Activated T-helper 9 cell treated with anti-CD3 and anti-CD28 coated beads, Interleukin-2, amount 50 U/mL, for 16 hours (primary cell): ENCODE measurements around the gene FUS.
"Not testable (repeated sequence)": the region's sequence is repeated elsewhere in the genome, so short reads cannot be mapped to it uniquely, and the experiment has no call there.

Experiments
- DNase-seq: peaks from one replicate; pipeline ENCODE4 v3.0.0-alpha.2; 2020; ENCODE audit warnings: low read depth

The FUS gene

DNA sequence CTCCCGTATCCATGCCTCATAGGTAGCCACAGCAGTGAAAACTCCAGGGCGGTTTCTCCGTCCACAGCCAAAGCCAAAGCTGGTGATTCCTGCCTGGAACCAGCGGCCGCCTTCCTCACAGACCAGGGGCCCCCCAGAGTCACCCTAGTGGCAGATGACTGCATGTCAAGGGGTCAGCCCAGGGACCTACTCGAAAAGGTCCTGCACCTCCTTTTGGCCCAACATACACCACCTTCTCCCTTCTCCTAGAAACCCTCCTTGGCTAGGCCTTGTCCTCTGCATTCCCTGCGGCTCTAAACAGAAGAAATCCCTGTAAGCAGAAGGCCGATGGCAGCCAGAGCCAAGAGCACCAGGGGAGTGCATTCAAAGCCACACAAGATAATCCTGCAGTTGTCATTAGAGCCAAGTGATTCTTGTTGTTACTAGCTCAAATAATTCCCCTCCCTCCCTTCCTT is 36.2 kb upstream of the FUS start:
- no peak for DNase-seq

DNA sequence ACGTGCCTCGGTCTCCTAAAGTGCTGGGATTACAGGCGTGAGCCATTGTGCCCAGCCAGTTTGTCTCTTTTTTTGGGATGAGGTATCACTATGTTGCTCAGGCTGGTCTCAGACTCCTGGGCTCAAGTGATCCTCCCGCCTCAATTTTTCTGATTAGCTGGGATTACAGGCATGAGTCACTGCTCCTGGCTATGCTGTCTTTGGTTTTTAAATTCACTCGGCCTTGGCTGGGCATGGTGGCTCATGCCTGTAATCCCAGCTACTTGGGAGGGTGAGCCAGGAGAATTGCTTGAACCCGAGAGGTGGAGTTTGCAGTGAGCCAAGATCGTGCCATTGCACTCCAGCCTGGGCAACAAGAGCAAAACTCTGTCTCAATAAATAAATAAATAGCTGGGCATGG is 35.5 kb upstream of the FUS start:
- not testable (repeated sequence) for DNase-seq

DNA sequence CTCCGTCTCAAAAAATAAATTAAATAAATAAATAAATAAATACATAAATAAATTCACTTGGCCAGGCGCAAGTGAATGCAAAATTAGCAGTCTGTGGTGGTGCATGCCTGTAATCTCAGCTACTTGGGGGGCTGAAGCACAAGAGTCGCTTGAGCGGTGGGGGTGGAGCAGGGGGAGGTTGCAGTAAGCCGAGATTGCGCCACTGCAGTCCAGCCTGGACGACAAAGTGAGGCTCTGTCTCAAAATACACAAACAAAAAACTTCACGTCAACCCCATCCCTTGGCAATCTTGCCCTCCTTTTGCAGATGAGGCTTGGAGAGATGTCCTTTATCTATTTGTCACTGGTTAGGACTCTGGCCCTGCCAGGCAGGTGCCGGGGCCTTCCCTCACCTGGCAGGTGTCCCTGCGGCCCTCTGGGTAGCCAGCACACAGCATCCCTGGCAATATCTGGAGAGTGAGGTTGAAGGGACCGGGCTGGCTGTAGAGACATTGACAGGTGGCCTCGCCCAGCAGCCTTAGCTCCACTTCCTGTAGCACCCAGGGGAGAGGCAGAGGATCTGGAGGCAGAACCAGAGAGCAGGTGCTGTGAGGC is 34.4 kb upstream of the FUS start:
- DNase-seq, result no peak

DNA sequence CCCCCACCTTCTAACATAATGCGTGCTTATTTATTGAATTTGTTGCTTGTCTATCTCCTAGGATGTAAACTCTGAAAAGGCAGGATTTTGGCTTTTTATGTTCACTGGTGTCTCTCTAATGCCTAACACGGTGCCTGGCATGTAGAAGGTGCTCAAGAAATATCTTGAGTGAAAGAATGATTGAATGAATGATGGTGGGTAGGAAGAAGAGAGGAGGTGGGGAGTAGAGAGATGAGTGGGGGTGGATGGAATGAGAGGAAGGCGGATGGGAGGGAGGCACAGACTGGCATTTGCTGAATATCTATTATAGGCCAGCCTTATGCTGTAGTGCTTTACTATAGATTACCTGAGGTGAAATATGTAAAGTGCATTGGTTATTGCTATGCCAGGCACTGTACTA is 32.4 kb upstream of the FUS start:
- DNase-seq, result no peak

DNA sequence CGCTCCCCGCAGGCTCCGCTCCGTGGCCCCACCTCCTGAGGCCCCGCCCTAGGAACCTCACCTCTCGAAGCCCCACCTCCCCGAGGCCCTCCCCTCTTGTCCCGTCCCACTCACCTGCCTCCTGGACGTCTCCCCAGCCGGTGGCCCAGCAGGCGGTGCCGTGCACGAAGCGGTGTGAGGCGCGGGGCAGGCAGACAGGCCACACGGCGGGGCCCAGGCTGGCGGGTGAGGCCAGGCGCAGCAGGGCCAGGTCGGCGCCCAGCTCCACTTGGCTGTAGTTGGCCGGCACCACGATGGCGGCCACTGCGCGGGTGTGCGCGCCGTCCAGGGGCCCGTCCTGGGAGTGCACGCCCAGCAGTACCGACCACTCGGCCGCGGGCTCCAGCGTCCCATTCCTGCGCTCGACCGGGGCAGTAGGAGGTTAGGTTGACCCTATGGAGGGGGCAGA is 31.6 kb upstream of the FUS start:
- DNase-seq, result no peak

DNA sequence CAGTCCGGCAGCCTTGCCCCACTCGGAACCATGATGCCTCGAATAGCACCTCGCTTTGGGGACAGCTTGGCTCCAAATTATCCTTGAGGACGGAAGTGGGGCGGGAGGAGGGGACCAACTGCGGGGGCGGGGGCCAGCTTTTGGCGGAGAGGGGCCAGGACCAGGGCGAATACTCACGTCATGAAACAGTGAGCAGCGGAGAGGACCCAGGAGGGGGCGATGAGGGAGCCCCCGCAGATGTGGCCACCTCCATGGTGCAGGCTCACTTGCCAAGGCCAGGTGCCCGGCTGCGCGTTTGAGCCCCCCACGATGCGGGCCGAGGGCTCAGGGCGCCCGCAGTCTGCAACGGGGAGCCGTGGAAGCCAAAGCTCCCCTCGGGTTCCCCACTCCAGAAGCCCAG is 31.0 kb upstream of the FUS start:
- no peak for DNase-seq

DNA sequence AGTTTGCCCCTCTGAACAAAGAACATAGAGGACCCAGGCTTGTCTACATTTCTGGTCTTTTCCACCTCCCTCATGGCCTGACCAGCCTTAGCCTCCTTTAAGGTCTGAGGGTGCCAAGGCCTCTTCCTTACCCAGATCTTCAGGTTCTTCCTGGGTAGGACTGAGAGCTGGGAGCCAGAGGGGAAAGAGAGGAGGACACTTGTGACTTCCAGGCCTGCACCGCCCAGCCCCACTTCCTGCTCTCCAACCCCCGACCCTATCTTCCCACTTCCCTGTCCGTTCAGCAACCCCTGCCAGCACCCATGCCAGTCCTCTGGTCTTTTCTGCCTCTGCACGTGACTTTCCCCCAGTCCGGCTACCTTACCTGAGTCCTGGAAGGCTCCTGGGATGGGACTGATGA is 30.6 kb upstream of the FUS start:
- DNase-seq, result no peak

DNA sequence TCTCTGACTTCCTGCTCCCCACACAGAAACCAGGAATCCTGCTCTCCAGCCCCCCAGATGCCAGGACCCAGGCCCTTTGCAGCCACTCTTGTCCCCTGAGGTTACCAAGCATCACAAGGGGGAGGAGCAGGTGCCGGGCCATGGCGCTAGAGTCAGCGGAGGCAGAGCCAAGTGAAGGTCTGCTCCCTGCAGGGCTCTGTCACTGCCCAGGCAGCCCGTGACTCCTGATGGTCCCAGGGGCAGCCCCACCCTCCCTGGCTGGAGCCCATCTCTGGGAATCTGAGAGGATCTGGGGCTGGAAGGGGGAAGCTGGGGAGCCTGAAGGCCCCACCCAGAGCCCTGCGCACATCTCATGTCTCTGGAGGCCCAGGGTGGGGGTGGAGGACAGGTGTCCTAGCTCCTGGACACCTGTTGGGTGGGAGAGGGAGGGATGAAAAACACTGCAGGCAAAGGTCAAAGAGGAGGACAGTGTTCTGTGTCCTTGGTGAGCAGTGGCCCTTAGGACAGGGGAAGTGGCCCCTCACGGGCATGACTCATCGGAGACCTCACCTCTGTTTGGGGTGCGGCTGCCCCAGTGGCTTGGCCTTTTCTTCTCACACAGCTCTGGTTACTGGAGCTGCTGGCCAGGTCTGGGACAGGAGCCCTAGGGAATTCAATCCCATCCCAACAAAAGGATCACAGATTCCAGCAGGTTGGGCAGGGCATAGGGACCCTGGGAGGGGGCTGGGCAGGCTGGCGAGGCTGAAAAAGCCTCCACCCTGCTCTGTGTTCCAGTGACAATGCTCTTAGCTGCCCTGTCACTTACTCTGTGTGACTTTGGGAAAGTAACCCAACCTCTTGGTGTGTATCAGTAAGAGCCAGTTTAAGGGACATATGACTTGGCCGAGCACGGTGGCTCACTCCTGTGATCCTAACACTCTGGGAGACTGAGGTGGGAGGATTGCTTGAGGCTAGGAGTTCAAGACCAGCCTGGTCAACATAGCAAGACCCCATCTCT is 29.7 kb upstream of the FUS start, which contains the start of gene PRSS36:
Gene PRSS36 (minus strand): TSS at position 173 of the 997 bp plus-strand sequence. CDS start 31 bp downstream, at position 142.
- no peak for DNase-seq

DNA sequence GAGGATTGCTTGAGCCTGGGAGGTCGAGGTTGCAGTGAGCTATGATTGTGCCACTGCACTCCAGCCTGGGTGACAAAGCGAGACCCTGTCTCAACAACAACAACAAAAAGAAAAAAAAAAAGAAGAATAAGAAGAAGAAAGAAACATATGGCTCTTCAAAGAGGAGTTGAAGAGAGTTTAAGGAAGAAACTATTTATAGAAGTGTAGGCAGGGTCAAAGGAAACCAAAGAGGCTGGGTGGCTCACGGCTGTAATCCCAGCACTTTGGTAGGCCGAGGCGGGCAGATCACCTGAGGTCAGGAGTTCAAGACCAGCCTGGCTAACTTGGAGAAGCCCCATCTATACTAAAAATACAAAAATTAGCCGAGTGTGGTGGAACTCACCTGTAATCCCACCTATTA is 29.0 kb upstream of the FUS start:
- DNase-seq, result not testable (repeated sequence)

DNA sequence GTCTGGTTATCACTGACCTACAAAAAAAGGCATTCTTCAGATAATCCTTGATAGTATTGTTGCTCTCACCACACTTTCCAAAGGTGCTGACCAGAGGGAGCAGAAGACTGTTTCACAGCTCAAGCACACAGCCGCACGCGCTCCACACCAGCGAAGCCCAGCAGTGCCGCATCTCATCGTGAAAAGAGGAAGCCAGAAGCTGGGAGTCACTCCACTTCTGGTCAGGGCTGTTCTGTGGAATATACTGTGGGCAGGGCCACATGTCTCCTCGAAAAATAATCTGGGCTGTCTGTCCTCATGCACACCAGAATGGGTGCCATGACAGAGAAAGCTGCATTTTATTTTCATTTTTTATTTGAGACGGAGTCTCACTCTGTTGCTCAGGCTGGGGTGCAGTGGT is 22.8 kb upstream of the FUS start:
- DNase-seq, result no peak

DNA sequence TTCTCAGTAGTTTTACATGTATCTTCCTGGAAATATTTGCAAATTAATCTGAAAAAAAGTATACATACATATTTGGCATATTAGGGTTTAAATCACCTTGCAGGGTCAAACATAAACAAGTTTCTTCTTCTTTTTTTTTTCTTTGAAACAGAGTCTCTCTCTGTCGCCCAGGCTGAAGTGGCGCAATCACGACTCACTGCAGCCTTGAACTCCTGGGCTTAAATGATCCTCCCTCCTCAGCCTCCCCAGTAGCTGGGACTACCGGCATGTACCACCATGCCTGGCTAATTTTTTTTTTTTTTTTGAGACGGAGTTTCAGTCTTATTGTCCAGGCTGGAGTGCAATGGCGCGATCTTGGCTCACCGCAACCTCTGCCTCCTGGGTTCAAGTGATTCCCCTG is 12.6 kb upstream of the FUS start:
- no peak for DNase-seq

DNA sequence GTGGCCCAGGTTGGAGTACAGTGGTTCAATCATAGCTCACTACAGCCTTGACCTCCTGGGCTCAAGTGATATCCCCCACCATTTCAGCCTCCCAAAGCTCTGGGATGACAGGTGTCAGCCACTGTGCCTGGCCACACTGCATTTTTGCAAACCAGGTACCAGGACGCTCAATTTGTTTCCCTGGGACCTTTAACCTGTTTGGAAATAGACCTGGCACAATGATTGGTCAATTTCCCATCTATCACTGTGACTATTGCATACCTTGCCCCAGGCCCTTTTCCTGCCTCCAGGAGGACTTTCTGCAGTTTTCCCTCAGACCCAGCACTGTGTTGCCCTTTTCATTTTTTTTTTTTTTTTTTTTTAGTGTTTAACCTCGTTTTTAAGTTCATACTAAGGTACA is 11.1 kb upstream of the FUS start:
- DNase-seq, result no peak

DNA sequence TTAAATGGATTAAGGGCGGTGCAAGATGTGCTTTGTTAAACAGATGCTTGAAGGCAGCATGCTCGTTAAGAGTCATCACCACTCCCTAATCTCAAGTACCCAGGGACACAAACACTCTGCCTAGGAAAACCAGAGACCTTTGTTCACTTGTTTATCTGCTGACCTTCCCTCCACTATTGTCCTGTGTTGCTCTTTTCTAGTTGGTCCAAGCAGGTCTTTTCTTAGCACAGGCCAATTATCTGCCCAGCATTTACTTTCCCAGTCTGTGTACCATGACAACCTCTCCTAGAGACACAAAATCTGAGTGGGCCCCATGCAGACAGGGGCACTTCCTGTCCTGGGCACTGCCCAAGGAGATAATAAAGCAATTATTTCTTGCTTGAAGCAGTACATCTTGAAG is 9.9 kb upstream of the FUS start:
- DNase-seq, result not testable (repeated sequence)

DNA sequence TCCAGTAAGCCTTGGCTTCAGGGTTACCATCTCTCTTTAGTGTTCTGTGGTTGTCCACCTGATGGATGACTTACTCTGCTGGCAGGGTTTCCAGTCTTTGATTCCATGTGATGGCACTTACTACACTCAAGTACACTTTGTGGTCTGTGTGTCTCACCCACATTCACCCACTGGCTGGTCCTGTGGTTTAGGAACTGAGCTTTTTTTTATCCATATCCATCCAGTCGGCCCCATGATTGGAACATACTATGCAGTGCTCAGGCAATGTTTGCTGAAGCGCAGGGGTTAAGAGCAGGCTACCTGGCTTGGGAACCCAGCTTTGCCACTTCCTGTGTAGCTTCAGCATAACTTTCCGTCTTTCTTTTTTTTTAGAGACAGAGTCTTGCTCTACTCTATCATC is 2.8 kb upstream of the FUS start:
- no peak for DNase-seq

DNA sequence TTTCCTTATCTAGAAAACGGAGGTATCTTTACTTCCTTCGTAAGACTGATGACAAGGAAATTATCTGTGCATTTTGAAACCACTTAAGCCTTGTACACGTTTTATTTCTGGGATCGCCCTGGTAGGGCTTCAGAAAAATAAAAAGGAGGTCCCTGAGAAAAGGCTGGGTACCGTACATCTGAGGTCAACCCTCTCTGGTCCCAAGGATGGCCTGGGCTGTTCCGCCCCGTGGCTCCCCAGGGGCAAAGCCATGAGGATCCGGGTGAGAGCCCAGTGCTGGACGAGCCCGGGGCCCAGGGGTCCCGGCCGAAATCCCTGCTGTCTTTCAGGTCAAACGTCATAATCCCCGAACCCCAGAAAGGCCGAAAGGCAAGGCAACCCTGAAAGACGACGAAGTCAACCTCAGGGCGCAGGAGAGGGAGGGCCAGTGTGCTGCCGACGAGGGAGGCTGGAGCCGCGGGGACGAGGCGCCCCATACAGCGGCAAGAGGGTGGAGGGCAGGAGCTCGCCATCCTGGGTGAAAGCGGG is 656 bp upstream of the FUS start:
- no peak for DNase-seq

DNA sequence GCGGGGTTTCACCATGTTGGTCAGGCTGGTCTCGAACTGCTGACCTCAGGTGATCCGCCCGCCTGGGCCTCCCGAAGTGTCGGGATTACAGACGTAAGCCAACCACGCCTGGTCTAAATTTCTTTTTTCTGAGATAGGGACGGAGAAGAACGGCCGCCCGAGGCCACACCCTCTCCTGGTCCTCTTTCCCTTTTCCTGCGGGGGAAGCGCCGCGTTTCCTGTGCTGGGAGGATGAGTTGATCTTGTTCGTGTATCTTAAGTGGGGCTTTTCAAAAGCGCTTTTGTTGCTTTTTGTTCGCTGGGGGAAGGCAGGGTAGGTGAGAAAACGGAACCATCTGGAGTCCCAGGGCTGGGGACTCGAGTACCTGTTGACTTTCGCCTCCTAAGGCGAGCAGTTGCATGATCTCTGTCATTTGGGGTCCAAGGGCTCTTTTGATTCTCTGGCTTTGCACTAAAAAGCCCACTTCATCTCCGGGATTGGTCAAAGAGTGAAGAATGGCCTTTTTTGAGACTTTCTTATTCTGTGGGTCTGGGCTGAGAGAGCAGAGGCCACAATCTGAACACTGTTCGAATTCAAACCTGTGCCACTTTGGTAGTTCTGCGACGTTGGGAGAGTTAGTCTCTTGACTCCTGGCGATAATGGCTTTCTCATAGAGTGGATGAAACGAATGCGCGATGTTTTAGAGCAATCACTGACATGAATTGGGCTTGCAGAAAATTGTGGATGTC is 1.3 kb downstream of the FUS start:
- DNase-seq, result no peak

DNA sequence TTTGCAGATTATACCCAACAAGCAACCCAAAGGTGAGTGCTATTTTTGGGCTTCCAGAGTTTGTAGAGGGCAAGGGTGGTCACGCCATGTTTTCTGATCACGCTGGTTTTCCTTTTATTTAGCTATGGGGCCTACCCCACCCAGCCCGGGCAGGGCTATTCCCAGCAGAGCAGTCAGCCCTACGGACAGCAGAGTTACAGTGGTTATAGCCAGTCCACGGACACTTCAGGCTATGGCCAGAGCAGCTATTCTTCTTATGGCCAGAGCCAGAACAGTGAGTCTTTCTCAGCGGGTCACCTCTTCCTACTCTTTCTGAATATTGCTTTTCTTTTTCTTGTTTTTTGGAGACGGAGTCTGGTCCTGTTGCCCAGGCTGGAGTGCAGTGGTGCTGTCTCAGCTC is 2.5 kb downstream of the FUS start:
- no peak for DNase-seq

DNA sequence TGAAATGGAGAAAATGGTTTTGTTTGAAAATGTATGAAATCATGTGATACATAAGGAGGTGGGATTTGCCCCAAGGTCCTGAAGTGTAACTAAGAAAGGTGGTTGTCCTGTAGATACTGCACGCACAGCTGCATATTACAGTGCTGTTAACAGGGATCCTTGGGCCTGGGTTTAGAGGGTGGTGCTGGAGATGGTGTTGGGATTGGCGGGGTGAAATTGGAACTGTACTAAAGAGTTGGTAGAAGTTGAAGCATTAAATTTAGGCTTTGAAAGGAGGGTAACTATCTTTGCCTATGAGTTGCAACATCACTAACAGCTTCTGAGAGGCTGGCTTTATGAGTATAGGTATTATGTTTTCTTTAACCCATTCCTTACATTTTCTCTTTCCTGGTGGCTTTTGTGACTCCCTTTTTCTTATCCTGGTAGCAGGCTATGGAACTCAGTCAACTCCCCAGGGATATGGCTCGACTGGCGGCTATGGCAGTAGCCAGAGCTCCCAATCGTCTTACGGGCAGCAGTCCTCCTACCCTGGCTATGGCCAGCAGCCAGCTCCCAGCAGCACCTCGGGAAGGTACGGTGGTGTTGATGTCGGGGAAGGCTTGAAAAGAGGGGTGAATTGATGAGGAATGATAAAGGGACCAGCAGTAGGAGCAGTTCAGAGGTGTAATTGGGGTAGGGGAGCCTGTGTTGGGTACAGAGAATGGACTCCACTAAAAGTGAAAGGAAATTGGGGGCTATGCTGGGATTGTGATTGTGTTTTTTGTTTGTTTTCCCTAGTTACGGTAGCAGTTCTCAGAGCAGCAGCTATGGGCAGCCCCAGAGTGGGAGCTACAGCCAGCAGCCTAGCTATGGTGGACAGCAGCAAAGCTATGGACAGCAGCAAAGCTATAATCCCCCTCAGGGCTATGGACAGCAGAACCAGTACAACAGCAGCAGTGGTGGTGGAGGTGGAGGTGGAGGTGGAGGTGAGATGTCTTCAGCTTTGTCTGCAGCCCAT is 3.8 kb downstream of the FUS start:
- no peak for DNase-seq

DNA sequence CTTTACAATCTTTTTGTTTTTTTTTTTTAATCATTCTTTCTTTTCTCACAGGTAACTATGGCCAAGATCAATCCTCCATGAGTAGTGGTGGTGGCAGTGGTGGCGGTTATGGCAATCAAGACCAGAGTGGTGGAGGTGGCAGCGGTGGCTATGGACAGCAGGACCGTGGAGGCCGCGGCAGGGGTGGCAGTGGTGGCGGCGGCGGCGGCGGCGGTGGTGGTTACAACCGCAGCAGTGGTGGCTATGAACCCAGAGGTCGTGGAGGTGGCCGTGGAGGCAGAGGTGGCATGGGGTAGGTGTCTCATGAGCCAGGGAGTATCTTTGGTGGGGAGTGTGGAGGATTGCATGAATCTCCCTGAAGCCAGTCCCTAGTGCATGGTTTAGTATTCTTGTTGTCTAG is 4.9 kb downstream of the FUS start:
- no peak for DNase-seq

DNA sequence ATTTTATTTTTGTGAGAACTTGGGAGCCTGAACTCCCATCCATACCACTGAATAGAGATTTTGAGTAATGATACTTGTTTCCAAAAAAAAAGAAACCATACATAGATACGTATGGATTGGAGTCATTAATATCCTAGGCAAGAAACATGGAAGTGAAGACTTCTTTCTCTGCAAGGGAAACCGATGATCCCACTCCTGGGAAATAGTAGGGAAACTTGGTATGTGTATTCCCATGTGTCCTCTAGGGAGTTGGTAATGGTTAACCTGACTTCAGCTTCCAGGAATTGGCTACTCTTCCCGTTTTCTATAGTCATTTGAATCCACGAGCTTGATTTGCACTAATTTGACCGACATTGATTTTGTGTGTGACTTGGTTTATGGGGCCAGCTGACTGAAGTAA is 5.4 kb downstream of the FUS start:
- no peak for DNase-seq

DNA sequence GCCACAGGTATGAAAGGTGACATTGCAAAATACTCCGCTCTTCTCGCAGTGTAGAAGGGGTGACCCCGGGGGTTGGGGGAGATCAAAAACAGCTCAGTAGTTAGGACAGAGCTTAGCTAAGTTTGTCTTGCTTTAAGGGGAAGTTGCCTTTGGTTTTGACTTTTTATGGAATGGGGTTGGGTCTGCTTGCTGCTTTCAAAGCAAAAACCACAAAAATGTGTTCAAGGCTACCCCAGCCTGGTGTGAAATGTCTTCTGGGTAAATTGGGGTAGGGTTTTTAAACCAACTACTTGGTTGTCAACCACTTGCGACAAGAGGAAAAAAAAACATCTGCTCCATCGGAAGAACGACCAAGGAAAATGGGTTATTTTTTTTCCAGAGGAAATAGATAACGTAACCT is 6.2 kb downstream of the FUS start:
- no peak for DNase-seq
